T-helper 2 cell treated with Interferon-gamma antibody and Interleukin-4, amounts not matched to agents 100 ng/mL and 5 ng/mL, for 36 hours (primary cell): ENCODE results near the gene SLC7A11. TPM values are rescaled to one million over a fixed set of nuclear protein-coding genes. Genes with fewer than 3 reads are reported as not detected.

Experiments
- intact Hi-C: fragments of 100-400 bp; cut with micrococcal nuclease; formaldehyde crosslinking; loops from one replicate; pipeline ENCODE4 v1.15.1; 2023
- total RNA-seq: library from RNA; stranded (reverse); gene quantifications from 2 replicates; pipeline ENCODE4 v1.2.3, GENCODE V29; 2022

Gene SLC7A11
- total RNA-seq, 1 donor from 2014 or later: 1.7 TPM

GRCh38 chr4:138174981-138175794 lies 67.0 kb downstream of the SLC7A11 start:
- intact Hi-C loops: no loop called here

DNA sequence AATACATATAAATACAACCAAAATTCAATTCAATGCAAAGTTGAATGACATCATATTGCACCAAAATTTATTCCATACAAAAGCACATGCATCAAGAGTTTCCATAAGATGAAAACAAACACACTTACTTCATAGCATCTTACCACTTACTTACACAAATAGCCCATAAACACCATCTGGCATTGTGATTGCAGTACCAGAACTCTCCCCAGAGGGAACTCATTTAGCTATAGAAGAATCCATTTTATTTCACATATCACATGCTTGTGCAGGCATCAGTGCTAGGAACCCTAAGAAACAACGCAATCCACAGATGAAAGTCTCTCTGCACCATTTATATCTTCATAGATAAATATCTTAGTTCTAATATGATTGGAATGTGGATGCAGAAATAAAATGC lies 77.9 kb downstream of the SLC7A11 start:
- intact Hi-C loops: no loop called here

- intact Hi-C loops: no loop called here
These were observed 79.0 kb downstream of the SLC7A11 start for GRCh38 chr4:138163171-138163570.

GRCh38 chr4:138162259-138162658 lies 79.9 kb downstream of the SLC7A11 start:
- intact Hi-C loops: no loop called here

- intact Hi-C loops: no loop called here
These were observed 80.8 kb downstream of the SLC7A11 start for GRCh38 chr4:138161351-138161750.

- intact Hi-C loops: no loop called here
These were observed 83.3 kb downstream of the SLC7A11 start for GRCh38 chr4:138158746-138159297.

DNA sequence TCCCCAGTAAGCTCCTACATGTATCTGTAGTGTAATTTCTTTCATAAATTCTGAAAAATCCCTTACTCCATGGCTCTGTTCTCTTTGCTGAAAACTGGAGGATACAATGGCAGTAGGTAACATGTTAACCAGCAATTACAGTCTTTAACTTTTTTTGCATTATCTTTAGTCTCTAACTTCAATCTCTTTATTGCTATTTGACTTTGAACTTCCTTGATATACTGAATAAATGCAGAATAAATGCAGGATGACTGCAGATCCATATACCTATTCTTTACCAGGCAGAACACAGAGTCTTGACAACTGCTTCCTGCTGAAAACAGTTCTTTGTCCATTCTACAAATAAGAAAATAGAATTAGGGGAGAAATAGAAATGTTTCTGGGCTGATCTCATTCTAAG lies 101.3 kb downstream of the SLC7A11 start:
- intact Hi-C loops: no loop called here

GRCh38 chr4:138138774-138139173 lies 103.4 kb downstream of the SLC7A11 start:
- intact Hi-C loops: no loop called here

DNA sequence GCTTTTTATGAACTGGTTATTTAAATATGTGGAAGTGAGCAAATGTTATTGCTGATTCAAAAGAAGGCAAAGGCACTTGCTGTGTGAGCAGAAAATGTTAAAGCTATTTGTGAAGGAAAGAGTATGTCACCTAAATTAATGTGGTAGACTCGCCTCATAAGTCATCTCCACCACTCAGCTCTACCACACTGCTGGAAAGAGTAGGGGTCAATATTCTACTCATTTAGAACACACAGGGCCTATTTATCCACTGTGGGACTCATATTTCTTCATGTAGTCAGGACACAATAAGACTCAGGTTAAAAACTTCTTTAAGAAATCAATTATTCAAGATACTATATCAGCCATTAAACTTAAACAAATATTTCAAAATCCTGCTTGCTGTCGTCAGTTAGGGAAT lies 106.5 kb downstream of the SLC7A11 start:
- intact Hi-C loops: no loop called here

GRCh38 chr4:138118270-138118669 lies 123.9 kb downstream of the SLC7A11 start:
- intact Hi-C loops: no loop called here

DNA sequence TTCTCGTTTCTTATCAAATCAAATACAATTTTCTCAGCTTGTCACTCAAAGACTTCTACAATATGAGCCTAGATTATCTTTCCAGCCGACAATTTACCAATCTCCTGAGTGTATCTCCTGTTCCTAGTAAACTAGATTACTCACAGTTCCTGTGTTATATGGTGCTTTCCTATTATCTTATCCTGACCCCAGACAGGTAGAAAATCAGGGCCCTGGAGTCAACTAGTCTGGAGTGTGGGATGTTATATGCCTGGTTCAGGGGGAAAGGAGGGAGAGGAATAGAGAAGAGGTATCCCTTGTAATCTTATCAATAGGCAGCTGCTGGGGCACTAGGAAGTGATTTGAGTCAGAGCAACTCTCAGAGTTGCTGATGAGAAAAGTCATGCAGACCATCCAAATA lies 127.1 kb downstream of the SLC7A11 start:
- intact Hi-C loops: no loop called here

DNA sequence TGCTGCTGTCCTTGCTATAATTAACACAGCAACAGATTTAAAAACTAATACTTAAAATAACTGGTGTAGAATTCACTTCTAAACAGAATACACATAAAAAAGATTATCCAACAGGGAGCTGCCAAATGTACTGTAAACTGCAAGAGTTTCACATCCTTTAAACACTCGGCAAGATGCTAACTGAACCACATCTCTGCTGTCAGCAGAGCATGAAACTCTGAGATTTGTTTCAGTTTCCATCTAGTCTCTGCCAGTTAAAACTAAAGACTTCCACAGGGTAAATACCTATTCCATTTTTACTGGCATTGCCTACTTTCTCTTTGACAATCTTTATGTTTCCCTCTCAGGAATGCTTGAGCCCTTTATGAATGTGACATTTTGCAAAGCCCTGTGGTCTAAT lies 127.7 kb downstream of the SLC7A11 start:
- intact Hi-C loops: no loop called here
